ENCODE results near the gene MME. TPM values are rescaled to one million over a fixed set of nuclear protein-coding genes. Genes with fewer than 3 reads are reported as not detected.

Gene MME
- total and polyA plus RNA-seq, 10 of the 15 experiments (the other 5 are each of a cell fraction or from before 2014, with no cell fraction given): under 0.01 to 0.23 (median 0.09) TPM; not detected in 3

DNA sequence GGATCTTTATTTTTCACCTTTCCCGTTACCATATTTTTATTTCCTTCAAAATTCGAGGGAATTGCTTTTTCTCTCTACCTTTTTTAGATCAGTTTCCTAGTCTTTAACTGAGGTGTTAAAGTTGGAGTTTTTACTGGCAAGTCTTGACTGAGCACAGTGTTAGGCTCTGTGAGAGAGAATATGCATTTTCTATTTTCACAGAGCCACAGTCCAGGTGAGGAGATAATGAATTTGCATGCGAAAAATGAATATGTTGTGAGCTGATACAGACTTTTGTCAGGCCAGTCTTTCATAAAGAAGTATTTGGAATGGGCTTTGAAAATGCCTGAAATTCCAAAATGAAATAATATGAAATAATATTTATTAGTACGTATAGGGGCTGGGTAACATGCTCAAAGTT lies 31.9 kb downstream of the MME start:
- Histone ChIP-seq H3K9ac (ENCODE audit: control insufficient read depth, insufficient read depth, low read length) (no peak overlapping the region), H4K20me1 (ENCODE audit: control insufficient read depth, insufficient read depth) (no peaks in the 10 kb centered on the region), H3K79me2 (ENCODE audit: control insufficient read depth, insufficient read depth, low read length) (no peaks in the 10 kb centered on the region), H3K4me3 (no peak overlapping the region), H3K4me2 (ENCODE audit: control insufficient read depth, insufficient read depth) (no peak overlapping the region), H3K36me3 (ENCODE audit: control insufficient read depth in 2 of 2, insufficient read depth in 2 of 2, low read length in 1 of 2) (no peaks in the 10 kb centered on the region), H2AFZ (ENCODE audit: control insufficient read depth, low read depth, low read length) (no peak overlapping the region), H3K9me3 (replicated peaks; ENCODE audit: control insufficient read depth, insufficient read depth, low read length) (no peaks in the 10 kb centered on the region), H3K27ac (ENCODE audit: control insufficient read depth, insufficient read depth) (no peak overlapping the region), H3K27me3 (replicated peaks in 1 of 2; ENCODE audit: control insufficient read depth in 2 of 2, insufficient read depth in 2 of 2, low read length in 1 of 2) (0 out of 4 replicates have a peak, but pooled peaks cover 0 to 2% of the 10 kb centered on the region in 2 experiments), H3K4me1 (ENCODE audit: control insufficient read depth, insufficient read depth, low read length) (no peaks in the 10 kb centered on the region)
- RAD21 ChIA-PET (ENCODE audit: unreplicated experiment): no interaction called here
- SMC1A ChIA-PET (ENCODE audit: uncharacterized antibody, unreplicated experiment): no interaction called here
- no peak for FAIRE-seq
- POLR2A ChIA-PET: no interaction called here
- TF ChIP-seq WRNIP1 (IDR thresholded peaks at IDR 0.05; ENCODE audit: borderline replicate concordance, low read depth, low read length): no peak
- in situ Hi-C loops (cut with MboI): no loop called here
- intact Hi-C loops (cut with micrococcal nuclease; ENCODE audit: unreplicated experiment): no loop called here
- DNase-seq (ENCODE audit: low read depth, low spot score): no peak
- WGBS (ENCODE audit: insufficient coverage, insufficient replicate concordance, low lambda C conversion rate, missing lambda C conversion rate): 10% methylated on average over 4 of the region's 4 CpGs
- CTCF ChIA-PET: no interaction called here
- no TSS peak for BruUV-seq (replicated peaks)
- no peak for ATAC-seq

DNA sequence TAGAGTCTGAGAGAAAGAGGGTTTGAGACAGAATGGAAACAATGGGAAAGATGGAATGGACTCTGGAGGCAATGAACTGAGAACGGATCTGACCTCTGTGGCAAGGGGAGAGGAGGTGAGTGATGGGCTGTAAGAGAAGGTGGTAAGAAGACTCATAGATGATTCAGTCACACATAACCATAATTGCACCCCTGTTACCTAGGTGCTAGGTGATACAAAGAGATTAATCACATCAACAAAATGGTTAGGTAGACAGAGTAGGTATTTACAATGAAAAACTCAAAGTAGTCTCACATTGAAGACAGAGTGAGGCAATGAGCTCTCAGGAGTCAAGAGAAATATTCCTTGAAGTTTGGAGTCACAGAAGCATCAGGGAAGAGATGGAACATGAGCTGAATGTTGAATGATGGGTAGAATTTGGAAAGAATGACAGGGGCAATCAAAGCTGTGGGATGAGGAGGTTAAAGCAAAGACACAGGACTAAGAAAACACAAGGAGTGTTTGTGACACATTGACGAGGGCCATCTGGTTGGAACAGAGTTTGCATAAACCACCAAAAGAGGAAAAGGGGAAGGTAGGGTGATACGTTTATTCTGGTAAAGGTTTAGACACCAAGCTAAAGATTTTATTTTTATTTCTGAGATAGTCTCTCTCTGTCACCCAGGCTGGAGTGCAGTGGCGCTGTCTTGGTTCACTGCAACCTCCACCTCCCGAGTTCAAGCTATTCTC lies 32.7 kb downstream of the MME start:
- H3K9ac ChIP-seq (ENCODE audit: control insufficient read depth, insufficient read depth, low read length): no peak overlapping the region
- in situ Hi-C loops (cut with MboI) (no loop called here), intact Hi-C loops (cut with micrococcal nuclease; ENCODE audit: unreplicated experiment) (no loop called here)
- POLR2A ChIA-PET: no interaction called here
- 3% methylated on average over 5 of the region's 5 CpGs for WGBS (ENCODE audit: insufficient coverage, insufficient replicate concordance, low lambda C conversion rate, missing lambda C conversion rate)
- no peak overlapping the region for H2AFZ ChIP-seq (ENCODE audit: control insufficient read depth, low read depth, low read length)
- no peaks in the 10 kb centered on the region for H4K20me1 ChIP-seq (ENCODE audit: control insufficient read depth, insufficient read depth)
- H3K4me1 ChIP-seq (ENCODE audit: control insufficient read depth, insufficient read depth, low read length): no peaks in the 10 kb centered on the region
- H3K36me3 ChIP-seq (ENCODE audit: control insufficient read depth in 2 of 2, insufficient read depth in 2 of 2, low read length in 1 of 2): no peaks in the 10 kb centered on the region
- RAD21 ChIA-PET (ENCODE audit: unreplicated experiment): no interaction called here
- no peaks in the 10 kb centered on the region for H3K79me2 ChIP-seq (ENCODE audit: control insufficient read depth, insufficient read depth, low read length)
- no peak overlapping the region for H3K27ac ChIP-seq (ENCODE audit: control insufficient read depth, insufficient read depth)
- BruUV-seq (replicated peaks): no TSS peak
- SMC1A ChIA-PET (ENCODE audit: uncharacterized antibody, unreplicated experiment): no interaction called here
- DNase-seq (ENCODE audit: low read depth, low spot score) (no peak), FAIRE-seq (no peak), ATAC-seq (no peak)
- no peaks in the 10 kb centered on the region for H3K9me3 ChIP-seq (replicated peaks; ENCODE audit: control insufficient read depth, insufficient read depth, low read length)
- 0 out of 4 replicates have a peak, but pooled peaks cover 0 to 2% of the 10 kb centered on the region in 2 experiments for H3K27me3 ChIP-seq (replicated peaks in 1 of 2; ENCODE audit: control insufficient read depth in 2 of 2, insufficient read depth in 2 of 2, low read length in 1 of 2)
- no peak overlapping the region for H3K4me2 ChIP-seq (ENCODE audit: control insufficient read depth, insufficient read depth)
- CTCF ChIA-PET: no interaction called here
- H3K4me3 ChIP-seq: no peak overlapping the region
- TF ChIP-seq LARP7 (IDR thresholded peaks at IDR 0.05): no peak
- TF ChIP-seq NBN (IDR thresholded peaks at IDR 0.05): no peak
- no peak for TF ChIP-seq PAX8 (IDR thresholded peaks at IDR 0.05)
- TF ChIP-seq MYB (IDR thresholded peaks at IDR 0.05; ENCODE audit: borderline replicate concordance, low read depth, low read length): no peak
- TF ChIP-seq ZNF24 (IDR thresholded peaks at IDR 0.05): no peak
- no peak for TF ChIP-seq POLR2A (IDR thresholded peaks at IDR 0.05; ENCODE audit: low read depth, low read length)
- TF ChIP-seq, protein P1, sequence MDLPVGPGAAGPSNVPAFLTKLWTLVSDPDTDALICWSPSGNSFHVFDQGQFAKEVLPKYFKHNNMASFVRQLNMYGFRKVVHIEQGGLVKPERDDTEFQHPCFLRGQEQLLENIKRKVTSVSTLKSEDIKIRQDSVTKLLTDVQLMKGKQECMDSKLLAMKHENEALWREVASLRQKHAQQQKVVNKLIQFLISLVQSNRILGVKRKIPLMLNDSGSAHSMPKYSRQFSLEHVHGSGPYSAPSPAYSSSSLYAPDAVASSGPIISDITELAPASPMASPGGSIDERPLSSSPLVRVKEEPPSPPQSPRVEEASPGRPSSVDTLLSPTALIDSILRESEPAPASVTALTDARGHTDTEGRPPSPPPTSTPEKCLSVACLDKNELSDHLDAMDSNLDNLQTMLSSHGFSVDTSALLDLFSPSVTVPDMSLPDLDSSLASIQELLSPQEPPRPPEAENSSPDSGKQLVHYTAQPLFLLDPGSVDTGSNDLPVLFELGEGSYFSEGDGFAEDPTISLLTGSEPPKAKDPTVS (IDR thresholded peaks at IDR 0.05; ENCODE audit: low read depth, low read length): no peak
- TF ChIP-seq ZNF217 (IDR thresholded peaks at IDR 0.05): no peak
- TF ChIP-seq, protein P2, sequence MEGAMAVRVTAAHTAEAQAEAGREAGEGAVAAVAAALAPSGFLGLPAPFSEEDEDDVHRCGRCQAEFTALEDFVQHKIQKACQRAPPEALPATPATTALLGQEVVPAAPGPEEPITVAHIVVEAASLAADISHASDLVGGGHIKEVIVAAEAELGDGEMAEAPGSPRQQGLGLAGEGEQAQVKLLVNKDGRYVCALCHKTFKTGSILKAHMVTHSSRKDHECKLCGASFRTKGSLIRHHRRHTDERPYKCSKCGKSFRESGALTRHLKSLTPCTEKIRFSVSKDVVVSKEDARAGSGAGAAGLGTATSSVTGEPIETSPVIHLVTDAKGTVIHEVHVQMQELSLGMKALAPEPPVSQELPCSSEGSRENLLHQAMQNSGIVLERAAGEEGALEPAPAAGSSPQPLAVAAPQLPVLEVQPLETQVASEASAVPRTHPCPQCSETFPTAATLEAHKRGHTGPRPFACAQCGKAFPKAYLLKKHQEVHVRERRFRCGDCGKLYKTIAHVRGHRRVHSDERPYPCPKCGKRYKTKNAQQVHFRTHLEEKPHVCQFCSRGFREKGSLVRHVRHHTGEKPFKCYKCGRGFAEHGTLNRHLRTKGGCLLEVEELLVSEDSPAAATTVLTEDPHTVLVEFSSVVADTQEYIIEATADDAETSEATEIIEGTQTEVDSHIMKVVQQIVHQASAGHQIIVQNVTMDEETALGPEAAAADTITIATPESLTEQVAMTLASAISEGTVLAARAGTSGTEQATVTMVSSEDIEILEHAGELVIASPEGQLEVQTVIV (IDR thresholded peaks at IDR 0.05; ENCODE audit: borderline replicate concordance, partially characterized antibody): no peak
- no peak for TF ChIP-seq YY1 (IDR thresholded peaks at IDR 0.05; ENCODE audit: low read depth, low read length)
- no peak for TF ChIP-seq TCF12 (IDR thresholded peaks at IDR 0.05; ENCODE audit: low read depth, low read length)
- TF ChIP-seq RAD51 (IDR thresholded peaks at IDR 0.05): no peak
- TF ChIP-seq ZBED1 (IDR thresholded peaks at IDR 0.05; ENCODE audit: borderline replicate concordance): no peak
- no peak for TF ChIP-seq SIX5 (IDR thresholded peaks at IDR 0.05; ENCODE audit: low read depth, low read length, severe bottlenecking)
- no peak for TF ChIP-seq DPF2 (IDR thresholded peaks at IDR 0.05)

All from GM12878 (cell line).